ENCODE data around the gene PP2D1. TPM values are rescaled to one million over a fixed set of nuclear protein-coding genes. Genes with fewer than 3 reads are reported as not detected.

PP2D1 gene
- total RNA-seq, 1 experiment from 2014 or later, result not detected

- peak; percentile 98 for DNase-seq (ENCODE audit: low read depth, low spot score)
- in situ Hi-C loops (cut with HindIII; ENCODE audit: low pct_unique_long_range_greater_than_20kb, low sequenced_read_pairs), result no loop called here
Observed at GRCh38 chr3:19946832-19947548, 65.1 kb downstream of the PP2D1 start, which contains the start of gene RAB5A. Gene RAB5A, plus strand, starts transcription at chr3:19947097. Its CDS starts 3,802 bp downstream, at chr3:19950899.

DNA sequence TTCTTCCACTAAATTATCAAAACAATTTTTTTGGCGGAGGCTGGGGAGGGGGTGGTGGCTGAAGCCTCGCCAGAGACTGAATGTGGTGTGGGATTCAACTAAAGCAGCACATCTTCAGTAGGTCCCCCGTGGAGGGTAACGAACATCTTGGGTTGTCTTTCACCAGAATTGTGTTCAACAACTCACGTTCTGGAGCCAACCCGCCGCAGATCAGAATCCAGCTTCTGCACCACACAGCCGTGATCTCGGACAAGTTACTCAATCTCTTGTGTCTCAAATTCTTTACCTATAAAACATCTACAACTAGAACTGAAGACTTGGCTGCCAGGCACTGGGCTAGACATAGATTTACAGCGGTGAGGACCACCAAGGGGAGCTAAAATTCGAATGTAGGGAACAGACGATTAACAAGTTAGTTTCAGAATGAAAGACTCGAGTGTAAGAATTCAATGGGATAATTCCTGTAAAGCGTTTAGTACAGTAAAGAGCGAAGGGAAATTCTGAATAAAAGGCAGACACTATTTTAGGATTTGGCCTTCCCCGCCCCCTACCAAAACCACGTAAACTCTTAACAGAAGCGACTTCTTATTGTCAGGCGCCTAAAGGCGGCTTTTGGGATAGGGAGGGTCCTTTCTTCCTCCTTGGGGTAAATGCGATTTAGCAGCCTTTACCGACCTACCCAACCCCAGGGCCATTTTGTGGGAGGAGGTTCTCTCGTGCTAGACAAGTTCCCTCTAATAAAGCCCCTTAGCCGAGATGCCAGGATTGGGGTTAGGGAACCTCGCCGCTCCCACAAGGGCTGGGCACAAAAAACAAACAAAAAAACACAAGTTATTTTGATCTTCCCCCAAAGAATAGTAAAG, 65.9 kb downstream of the PP2D1 start:
- in situ Hi-C loops (cut with HindIII; ENCODE audit: low pct_unique_long_range_greater_than_20kb, low sequenced_read_pairs), result no loop called here
- no peak for DNase-seq (ENCODE audit: low read depth, low spot score)

- in situ Hi-C loops (cut with HindIII; ENCODE audit: low pct_unique_long_range_greater_than_20kb, low sequenced_read_pairs), result no loop called here
- no peak for DNase-seq (ENCODE audit: low read depth, low spot score)
Observed at GRCh38 chr3:19945534-19945933, 66.5 kb downstream of the PP2D1 start.

DNA sequence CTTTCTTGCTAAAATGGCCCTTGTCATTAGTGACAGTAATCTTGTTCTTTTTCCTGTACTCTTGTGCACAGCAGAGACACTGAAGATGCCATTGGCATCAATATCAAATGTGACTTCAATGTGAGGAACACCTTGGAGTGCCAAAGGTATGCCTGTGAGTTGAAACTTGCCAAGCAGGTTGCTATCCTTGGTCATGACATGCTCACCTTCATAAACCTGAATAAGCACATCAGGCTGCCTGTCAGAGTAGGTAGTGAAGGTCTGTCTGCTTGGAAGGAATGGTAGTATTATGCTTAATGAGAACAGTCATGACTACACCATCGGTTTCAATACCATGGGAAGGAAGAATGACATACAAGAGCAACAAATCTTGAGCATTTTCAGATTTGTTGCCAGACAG, 71.4 kb downstream of the PP2D1 start:
- in situ Hi-C loops (cut with HindIII; ENCODE audit: low pct_unique_long_range_greater_than_20kb, low sequenced_read_pairs), result no loop called here
- no peak for DNase-seq (ENCODE audit: low read depth, low spot score)

DNA sequence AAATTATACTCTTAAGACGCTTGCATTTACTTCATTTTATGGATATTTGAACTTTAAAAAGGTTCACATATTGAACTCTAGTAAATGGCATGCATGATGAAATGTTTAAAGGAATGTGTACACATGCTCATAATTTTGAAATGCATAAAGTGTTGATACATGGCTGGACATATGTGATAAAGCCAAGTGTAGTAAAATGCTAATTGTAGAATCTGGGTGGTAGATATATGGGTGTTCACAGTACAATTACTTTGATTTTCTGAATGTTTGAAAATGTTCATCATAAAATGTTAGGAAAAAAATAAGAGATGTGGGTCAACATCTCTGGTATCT, 73.8 kb downstream of the PP2D1 start:
- in situ Hi-C loops (cut with HindIII; ENCODE audit: low pct_unique_long_range_greater_than_20kb, low sequenced_read_pairs), result no loop called here

DNA sequence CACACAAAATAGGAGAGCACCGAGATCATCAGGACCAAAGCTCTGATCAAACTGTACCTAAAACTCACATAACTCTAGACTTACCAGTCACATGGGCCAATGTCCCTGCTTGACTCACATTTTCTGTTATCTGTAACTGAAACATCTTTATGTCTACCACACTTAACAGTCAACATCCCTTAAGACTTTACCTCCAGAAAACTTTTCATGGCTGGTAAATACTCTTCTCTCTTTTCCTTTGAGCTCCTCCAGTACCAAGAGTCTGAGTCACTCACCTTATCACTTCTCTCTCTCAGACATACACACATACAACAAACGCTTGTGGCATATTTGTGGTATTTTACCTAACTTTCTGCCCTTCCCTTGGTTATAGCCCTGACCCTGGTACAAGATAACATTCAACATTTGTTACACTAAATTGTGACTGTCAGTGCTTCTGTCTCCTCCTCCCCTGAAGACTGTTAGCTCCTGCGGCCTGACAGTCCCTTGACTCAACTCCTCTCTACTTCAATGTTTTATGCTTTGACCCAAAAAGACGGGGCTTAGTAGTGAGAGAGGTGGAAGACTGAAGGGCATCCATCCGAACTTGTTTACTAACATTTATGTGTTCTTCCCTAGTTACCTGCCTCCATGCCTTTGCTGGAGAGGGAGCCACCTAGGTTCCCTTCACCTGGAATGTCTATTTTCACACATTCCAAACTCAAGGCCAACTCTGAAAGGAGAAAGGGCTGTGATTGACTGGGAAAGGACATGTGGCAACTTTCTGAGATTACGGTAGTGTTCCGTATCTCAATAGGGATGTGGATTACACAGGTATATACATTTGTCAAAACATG, 74.4 kb downstream of the PP2D1 start:
- in situ Hi-C loops (cut with HindIII; ENCODE audit: low pct_unique_long_range_greater_than_20kb, low sequenced_read_pairs), result no loop called here

More for the DNA sequence above, 73.8 kb downstream of the PP2D1 start:
- DNase-seq (ENCODE audit: low read depth, low spot score), result no peak

More for the DNA sequence above, 74.4 kb downstream of the PP2D1 start:
- DNase-seq (ENCODE audit: low read depth, low spot score), result no peak

Small RNA genes lying within 50 kb of the gene (small RNA-seq; reads per million reads assigned to genes)
- gene RNU4-85P, result 0 reads per million in 2 experiments
- gene RPL39P18, result 0 reads per million in 2 experiments

Other genes with a start within 250 kb of the PP2D1 start
- 2.1 TPM in 1 of 2 replicates, not detected in the other for gene EFHB, start 78.0 kb downstream of the PP2D1 start, total RNA-seq (2014; rRNA removed; shearing (Covaris generic))
- gene RAB5A, start 65.2 kb downstream of the PP2D1 start, total RNA-seq (2014; rRNA removed; shearing (Covaris generic)), result 42.0 and 43.0 TPM in 2 replicates
- 31.8 and 33.6 TPM in 2 replicates for gene KAT2B, start 28.2 kb upstream of the PP2D1 start, total RNA-seq (2014; rRNA removed; shearing (Covaris generic))
- 12.6 and 13.6 TPM in 2 replicates for gene SGO1, start 173.9 kb upstream of the PP2D1 start, total RNA-seq (2014; rRNA removed; shearing (Covaris generic))

Data from SK-MEL-5 (cell line).